HUDEP-2 (cell line): Measurements from ENCODE around the gene DYRK1A.

Source experiments
- DNase-seq, 76 experiments: peaks; one replicate each; lab custom pipeline; 2025; ENCODE audit not compliant: unreplicated experiment in 76 of 76; lab: John Stamatoyannopoulos, UW

Gene DYRK1A

DNA sequence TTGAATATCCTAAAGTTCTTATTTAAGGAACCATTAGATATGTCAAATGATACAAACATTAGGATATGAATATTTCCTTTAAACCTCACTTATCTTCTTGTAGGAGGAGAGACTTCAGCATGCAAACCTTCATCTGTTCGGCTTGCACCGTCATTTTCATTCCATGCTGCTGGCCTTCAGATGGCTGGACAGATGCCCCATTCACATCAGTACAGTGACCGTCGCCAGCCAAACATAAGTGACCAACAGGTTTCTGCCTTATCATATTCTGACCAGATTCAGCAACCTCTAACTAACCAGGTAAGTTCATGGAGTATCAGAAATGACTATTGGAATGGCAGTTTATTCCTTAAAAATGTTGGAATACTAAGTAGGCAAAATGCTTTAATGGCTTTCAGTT, 106.0 kb downstream of the DYRK1A start:
- DNase-seq: no peak

GRCh38 chr21:37473491-37473890, 106.9 kb downstream of the DYRK1A start:
- no peak for DNase-seq

DNA sequence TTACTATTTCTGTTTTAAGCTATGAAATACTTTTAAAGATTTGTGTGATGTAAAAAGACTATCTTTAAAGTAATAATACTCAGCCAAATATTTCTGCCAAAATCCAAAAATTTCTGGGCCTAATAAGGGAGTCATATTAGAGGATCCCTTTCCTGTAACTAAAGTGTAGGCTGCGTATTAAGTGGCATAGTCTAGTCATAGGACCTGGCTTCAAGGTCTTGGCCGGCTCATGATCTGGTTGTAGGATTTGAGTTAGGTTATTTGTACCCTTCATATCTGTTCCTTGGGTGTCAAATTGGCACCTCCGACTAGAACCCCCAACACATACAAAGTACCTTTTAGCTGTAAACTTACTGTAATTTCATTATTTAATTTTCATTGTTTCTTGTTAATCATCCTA, 107.8 kb downstream of the DYRK1A start:
- no peak for DNase-seq

DNA sequence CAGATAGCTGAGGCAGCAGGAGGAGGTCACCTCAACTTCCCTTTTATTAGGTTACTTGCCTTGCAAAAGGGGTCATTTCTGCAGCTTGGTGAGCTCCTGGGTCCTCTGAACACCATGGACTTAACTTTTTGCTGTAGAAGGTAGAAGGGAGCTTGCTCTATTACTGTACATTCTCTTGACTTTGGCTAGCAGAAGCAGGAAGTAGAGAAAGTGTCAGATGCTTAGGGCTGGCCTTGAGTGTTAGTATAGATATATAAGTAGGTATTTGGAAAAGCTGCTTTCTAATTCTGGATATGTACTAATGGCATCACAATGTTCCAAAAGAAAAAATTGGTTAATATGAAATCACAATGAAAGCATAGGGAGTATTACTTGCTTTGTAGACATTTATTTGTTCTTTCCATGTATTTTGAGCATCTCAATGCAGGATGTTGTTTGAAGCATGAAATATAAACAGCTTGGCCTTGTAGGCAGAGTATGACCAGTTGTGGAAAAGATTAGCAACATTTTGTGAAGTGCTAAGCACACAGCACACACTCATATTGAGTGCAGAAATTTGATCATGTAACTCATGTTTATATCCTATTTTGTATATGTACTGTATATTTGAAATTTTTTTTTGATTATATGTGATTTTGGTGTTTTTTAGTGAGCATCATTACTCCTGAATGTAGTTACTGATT, 108.8 kb downstream of the DYRK1A start:
- no peak for DNase-seq

DNA sequence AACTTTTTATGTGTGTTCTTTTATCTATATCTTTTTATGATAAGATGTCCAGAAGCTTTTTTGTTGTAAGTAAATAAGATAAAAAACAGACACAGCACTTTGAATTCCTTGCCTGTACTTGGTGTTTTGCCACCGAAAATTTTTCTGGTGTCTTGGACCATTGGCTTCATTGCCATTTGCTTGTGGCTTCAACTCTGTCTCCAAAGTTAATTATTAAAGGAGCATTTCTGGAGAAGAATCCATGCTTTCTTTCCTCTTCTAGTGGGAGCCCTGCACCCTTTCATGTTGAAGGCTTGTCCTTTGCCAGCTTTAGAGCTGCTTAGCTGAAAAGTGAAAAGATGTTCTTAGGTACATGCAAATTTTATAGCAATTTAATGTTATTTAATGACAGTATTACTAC, 112.2 kb downstream of the DYRK1A start:
- DNase-seq: no peak

GRCh38 chr21:37483776-37484175, 117.2 kb downstream of the DYRK1A start:
- DNase-seq: no peak

GRCh38 chr21:37484535-37485474, 118.2 kb downstream of the DYRK1A start:
- DNase-seq: peak in 2 of 76 experiments; percentile 18 to 27

- no peak for DNase-seq
Measured at GRCh38 chr21:37489553-37489952, 123.0 kb downstream of the DYRK1A start.

DNA sequence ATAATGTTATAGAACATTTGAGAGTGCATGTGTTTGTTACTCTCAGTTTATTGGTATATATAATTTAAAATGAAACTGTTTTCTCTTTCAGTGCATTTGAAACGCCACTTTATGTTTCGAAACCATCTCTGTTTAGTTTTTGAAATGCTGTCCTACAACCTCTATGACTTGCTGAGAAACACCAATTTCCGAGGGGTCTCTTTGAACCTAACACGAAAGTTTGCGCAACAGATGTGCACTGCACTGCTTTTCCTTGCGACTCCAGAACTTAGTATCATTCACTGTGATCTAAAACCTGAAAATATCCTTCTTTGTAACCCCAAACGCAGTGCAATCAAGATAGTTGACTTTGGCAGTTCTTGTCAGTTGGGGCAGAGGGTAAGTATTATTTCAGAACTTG, 123.5 kb downstream of the DYRK1A start:
- DNase-seq: no peak

DNA sequence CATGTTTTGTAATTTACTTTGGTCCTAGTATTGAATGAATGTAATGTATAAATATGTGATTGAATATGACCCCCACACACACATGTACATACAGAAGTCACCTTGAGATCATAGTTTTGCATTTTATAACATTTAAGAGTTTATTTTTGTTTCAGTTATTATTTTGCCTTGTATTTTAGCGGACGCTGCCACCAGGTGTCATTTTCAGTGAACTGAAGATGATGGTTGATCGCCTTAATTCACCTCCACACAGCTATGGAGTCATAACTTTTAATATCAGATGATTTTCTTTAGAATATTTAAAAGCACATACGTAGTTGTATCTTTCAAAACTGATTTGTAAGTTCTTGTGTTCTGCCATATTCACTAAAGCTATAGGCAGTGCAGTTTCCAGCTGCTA, 130.4 kb downstream of the DYRK1A start:
- no peak for DNase-seq

GRCh38 chr21:37498664-37499063, 132.1 kb downstream of the DYRK1A start:
- DNase-seq: no peak

DNA sequence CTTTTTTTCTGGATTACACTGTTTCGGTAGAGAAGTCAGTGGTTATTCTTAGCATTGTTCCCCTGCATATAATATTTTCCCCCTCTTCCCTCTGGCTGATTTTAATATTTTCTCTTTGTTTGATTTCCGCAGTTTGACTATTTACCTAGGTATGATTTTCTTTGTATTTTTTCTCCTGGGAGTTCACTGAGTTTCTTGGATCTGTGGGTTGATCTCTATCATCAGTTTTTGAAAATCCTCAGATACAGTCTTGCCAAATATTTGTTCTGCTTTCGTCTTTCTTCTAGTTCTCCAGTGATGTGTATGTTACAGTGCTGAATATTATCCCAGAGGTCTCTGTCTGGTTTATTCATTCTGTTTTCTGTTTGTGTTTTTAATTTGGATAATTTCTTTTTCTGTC, 136.4 kb downstream of the DYRK1A start:
- DNase-seq: no peak

DNA sequence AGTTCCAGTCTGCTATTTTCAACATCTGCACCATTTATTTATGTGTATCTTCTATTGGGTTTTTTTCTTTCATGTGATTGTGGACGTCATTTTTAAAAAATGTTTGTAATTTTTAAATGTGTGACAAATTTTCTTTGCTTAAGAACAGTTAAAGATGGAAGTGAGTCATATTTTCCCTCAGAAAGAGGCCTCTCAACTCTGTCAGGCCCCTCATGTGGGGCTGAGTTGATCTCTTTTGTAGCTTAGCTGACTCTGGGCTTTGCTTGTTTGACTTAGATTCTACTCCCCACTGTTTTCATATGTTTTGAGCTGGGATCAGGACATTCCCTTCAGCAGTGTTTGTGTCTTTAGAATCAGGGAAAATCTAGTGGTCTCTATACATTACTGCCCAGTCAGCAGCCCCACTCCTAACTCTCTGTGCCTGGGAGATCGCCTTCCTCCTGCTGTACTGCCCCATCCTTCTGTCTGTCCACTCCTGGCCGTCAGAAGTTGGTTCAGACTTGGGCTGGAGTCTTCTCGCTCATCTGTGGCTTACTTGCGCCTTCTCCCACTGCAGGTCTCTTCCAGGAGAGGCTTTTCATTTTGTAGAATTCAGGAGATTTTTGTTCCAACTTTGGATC, 137.4 kb downstream of the DYRK1A start:
- peak in 1 of 76 experiments; percentile 6 for DNase-seq

DNA sequence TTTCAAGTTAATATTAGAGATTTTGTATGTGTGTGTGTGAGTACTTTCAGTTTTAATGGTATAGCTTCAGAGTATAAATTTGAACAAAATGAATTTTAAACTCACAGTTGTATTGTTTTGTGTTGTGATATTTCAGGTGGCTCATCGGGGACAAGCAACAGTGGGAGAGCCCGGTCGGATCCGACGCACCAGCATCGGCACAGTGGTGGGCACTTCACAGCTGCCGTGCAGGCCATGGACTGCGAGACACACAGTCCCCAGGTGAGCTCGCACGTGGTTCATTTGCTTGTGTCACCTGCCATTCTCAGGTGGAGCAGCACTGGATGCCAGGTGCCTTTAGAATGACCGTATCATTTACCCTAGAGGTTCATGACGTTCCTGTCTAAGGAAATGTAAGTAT, 139.4 kb downstream of the DYRK1A start:
- DNase-seq: no peak

DNA sequence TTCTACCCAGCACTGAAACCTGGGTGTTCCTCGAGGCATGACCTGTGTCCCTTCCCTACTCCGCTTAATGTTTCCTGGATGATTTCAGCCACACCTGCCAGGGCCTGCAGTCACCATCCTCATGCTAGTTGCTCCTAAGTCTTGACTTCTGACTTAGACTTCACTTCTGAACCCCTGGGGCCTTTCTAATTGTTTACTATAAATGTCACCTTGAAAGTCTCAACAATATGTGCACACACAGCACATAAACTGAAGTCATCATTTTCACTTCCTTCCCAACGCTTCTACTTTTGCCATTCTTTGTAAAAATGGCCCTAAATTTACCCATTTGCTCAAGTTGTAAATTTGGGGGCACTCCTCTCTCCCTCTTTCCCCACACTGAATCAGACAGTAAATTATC, 141.1 kb downstream of the DYRK1A start:
- DNase-seq: no peak

- DNase-seq: no peak
Measured at GRCh38 chr21:37508341-37508740, 141.8 kb downstream of the DYRK1A start.

GRCh38 chr21:37509802-37510393, 143.3 kb downstream of the DYRK1A start:
- DNase-seq: peak in 44 of 76 experiments; percentile 9 to 65 (median 32)

- no peak for DNase-seq
Measured at GRCh38 chr21:37511848-37512247, 145.3 kb downstream of the DYRK1A start.

DNA sequence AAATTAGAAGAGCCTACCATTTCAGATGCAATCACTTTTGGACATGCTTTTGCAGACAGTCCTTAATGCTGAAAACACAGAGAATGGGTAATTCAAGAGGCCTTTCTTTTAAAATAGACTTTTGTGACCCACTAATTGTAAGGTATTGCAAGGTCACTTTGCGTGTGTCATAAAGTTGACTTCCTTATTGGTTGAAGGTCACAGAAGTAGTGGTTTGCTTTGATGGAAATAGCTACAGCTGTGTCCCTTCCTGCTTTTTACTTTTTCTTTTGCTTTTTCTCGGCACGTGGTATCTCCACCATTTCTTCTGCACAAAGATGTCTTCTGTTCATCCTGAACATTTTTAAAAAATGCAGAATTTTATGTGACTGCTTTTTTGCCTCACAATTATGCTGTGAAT, 146.8 kb downstream of the DYRK1A start:
- DNase-seq: no peak

GRCh38 chr21:37514038-37514667, 147.6 kb downstream of the DYRK1A start:
- DNase-seq: no peak

DNA sequence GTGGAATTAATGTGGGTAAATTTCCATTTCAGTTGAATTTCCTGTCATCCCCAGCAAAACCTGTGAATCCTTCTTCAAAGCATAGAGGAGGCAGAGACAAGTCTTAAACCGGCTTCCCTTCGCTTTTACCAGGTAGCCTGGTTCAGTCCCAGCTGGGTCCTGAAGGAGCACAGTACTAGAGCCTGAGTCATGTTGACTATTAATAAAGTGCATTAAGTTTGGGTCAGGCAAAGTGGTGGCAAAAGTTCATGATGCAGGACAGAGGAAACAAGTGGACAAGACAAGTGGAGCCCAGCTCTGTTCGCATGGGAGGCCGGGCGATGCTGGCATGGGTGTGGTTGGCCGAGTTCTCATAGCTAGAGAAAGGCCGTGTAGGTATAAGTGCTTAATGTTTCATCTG, 150.4 kb downstream of the DYRK1A start:
- DNase-seq: no peak
